Fibroblast of skin of left quadriceps (primary cell): ENCODE measurements around the gene PRKG1.
"Not testable (repeated sequence)": the region's sequence is repeated elsewhere in the genome, so short reads cannot be mapped to it uniquely, and the experiment has no call there.

Source experiments
- DNase-seq, 2 experiments: peaks; one replicate each; pipeline ENCODE4 v3.0.0-alpha.2; 2013; ENCODE audit warnings: low read depth in 2 of 2

Gene PRKG1

GRCh38 chr10:52212802-52213201 lies 1138.5 kb downstream of the PRKG1 start:
- DNase-seq = no peak

GRCh38 chr10:52213321-52213752 lies 1139.0 kb downstream of the PRKG1 start:
- peak in 1 of 2 experiments; percentile 32 for DNase-seq

DNA sequence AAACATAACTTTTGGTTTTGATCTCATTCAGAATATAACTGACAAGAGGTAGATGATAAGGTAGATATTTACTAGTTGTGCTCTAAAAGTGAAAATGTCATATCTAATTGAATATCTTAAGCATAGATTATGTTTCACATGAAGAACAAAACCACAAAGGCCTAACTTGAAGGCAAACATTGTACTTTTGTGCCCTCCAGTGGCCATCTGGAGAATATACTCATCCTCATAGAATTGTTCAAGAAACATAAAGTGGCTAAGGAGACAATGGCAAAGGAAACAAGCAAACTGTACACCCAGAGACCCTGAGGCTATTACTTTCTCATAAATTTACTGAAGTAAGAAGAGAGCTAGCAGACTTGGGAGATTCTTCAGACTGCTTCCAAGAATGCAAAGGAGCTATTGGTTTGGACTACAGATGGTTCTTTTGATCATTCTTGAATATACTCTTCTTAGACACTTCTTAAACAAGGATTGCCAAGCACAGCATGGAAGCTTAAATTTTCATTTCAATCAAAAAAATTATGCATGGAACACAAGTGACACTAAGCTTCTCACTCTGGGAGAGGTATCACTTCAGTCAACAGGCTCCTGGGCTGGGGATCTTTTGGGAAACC lies 1141.6 kb downstream of the PRKG1 start:
- peak; percentile 52 to 53 for DNase-seq

- peak; percentile 50 to 55 for DNase-seq
These were observed 1142.6 kb downstream of the PRKG1 start for GRCh38 chr10:52216852-52217251.

DNA sequence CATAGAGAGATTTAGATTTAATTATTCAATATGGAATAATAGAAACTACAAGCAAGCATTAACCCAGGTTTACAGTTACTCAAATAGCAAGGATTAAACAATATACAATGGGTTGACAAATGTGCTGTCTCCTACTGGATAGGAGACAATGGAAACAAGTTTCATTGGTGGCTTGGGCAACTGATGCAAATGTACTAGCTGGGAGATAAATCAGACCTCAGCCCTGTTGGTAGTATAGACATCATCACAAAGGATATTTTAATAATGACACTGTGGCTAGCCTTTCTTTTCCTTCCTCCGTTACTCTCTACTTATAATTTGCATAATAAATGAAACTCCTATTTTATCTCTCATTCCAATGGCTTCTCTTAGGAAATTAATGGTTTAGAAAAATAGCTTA lies 1143.2 kb downstream of the PRKG1 start:
- DNase-seq = no peak

DNA sequence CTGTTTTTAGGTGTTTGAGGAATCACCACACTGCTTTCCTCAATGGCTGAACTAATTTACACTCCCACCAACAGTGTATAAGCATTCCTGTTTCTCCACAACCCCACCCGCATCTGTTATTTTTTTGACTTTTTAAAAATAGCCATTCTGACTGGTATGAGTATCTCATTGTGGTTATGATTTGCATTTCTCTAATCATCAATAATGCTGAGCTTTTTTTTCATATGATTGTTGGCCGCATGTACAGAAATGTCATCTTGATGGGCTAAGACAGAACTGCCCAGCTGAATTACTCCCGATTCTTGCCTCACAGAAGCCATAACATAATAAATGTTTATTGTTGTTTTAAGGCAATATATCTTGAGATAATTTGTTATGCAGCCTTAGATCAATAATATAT lies 1146.7 kb downstream of the PRKG1 start:
- no peak for DNase-seq

DNA sequence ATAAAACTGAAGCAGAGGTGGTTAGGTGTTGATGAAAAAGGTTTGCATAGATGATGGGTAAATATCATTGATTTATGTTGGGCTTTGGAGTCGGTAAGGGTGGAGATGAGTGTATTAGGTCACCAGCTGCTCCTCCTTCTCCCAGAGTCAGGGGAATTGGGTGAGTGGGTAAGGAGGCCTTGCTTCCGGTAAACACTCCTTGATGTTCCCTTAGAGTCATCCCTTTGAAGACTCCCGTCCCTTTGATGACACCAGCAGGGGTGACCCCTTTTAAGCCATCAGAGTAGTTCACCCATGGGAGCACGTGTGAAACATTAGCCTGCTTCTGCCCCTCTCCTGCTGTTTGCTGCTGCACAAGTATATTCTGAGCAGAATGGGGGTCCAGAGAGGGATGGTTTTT lies 1147.6 kb downstream of the PRKG1 start:
- no peak for DNase-seq

DNA sequence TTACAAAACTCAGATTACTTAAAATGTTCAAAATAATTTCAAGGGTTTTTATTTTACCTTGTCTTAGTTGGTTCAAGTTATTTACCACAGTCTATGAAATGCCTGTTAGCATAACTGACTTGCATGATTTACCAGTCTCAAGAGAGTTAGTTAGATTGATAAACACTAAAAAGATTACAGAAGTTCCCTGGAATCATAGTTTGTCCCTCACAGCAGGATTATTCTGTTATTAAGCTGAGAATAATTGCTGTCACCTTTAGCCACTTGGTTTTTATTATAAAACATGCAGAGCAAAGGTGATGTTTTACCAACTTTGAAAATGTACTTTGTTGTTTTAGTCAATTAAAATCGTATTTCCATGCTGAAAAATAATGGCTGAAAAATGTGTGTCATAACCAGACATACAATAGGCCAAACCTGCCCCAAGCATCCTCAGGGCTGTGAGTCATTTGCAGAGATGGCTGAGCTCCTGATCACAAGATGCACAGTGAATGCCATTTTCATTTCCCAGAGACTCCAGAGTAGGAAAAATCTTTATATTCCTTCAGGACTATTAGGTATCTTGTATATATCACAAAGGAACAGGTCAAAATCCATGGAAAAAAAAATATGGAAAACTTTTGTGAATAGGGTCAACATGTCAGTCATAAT lies 1152.0 kb downstream of the PRKG1 start:
- peak in 1 of 2 experiments; percentile 4 for DNase-seq

DNA sequence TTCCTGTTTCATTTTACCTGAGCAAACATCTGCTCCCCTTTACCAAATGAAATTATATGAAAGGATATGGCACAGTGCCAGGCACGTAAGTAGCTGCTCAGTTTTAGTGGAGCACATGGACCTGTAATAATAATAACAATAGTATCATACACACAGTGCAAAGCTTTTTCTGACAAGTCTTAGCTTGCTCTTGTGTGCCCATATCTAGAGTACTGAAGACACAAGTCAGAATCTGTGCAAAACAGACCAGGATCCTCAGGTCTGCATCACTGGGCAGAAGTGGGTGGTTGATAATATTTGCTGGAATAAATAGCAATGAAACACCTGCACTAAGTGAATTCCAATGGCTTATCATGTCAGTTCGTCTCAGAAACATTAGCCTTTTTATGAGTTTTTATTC lies 1154.3 kb downstream of the PRKG1 start:
- no peak for DNase-seq

GRCh38 chr10:52229291-52229931 lies 1155.1 kb downstream of the PRKG1 start:
- DNase-seq = peak in 1 of 2 experiments; percentile 12

DNA sequence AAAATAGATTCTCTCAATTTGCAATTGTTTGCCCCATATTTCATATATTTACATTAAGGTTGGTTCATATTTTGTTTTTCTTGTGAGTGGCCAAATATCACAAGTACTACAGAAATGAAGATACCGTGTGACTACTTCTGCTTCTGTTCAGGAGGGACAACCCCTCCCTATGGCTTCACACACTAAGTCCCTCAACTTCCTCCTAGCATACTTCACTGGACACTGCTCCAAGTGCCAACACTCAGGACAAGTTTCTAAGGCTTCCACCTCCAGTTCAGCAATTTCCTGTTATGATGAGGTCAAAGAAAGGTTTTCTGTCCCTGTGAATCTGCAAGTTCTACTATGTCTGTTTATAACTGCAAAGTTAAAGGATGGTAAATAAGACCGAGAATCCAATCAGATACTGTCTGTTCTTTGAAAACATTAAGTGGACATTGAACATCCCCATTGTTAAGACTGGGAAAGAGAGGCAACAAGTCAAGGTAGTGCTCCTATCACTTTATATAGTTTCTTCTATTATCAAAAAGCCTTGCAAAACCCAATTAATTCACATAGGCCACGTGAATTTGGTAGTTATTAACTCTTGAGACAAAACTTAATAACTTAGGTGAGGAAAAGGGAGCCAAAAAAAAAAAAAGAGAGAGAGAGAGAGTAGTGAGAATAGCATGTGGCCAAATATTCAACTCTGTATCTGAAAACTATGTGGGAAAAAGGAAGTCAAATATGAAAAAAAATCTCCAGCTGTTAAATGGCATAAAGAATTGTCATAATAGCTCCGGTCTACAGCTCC lies 1158.5 kb downstream of the PRKG1 start:
- DNase-seq = no peak

GRCh38 chr10:52233351-52233991 lies 1159.2 kb downstream of the PRKG1 start:
- not testable (repeated sequence) for DNase-seq

DNA sequence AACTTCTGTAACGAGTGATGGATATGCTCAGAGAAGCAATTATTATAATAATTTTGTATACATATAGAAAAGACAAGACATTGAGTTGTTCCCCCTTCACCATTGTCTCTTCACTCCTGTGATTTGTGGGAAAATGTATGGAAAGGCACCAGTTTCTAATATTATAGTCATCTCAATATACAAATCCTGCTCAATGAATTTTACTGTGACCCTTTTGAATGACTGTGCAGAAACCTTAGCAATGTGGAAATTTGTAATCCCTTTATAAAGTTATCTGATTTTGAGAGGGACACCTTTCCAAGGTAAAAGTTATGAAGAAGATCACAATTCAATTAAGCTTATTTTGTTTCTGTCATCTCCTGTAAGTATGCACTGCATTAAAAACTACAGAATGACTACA lies 1165.5 kb downstream of the PRKG1 start:
- DNase-seq = no peak

DNA sequence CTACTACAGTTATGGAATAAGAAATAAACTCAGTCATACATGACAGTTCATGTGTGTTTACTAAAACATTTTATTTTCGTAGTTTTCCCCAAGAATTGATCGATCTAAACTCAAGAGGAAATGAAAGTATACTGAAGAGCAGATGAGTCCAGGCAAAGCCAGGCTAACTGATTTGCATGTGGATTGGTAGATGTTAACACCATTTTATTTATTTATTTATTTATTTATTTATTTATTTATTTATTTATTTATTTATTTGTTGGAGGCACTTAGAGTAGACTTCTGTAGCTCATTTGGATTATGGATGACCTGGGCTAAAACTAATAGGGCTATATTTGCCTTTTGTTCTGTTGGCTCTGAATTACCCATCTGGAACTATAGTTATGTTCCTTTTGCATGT lies 1171.3 kb downstream of the PRKG1 start:
- no peak for DNase-seq

GRCh38 chr10:52247929-52248328 lies 1173.6 kb downstream of the PRKG1 start:
- not testable (repeated sequence) for DNase-seq

- DNase-seq = no peak
These were observed 1174.5 kb downstream of the PRKG1 start for GRCh38 chr10:52248697-52249306.

GRCh38 chr10:52249850-52250395 lies 1175.6 kb downstream of the PRKG1 start:
- no peak for DNase-seq

GRCh38 chr10:52250510-52250909 lies 1176.2 kb downstream of the PRKG1 start:
- DNase-seq = no peak

DNA sequence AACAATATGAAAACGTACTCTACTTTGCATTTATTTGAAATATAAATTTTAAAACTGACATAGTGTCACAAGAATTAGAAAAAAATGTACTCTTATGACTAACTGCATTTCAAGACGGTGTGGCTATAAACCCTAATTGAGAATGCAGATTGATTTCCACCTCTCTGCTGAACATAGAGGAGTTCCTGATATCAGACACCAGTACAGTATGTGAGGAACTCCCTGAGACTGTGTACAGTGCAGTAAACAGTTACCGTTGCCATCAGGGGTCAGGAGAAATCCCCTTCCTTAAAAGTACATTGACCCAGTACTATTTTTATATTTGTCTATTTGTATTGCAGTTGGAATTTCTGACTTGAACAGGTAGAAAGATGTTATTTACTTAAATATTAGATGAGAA lies 1178.0 kb downstream of the PRKG1 start:
- DNase-seq = no peak

DNA sequence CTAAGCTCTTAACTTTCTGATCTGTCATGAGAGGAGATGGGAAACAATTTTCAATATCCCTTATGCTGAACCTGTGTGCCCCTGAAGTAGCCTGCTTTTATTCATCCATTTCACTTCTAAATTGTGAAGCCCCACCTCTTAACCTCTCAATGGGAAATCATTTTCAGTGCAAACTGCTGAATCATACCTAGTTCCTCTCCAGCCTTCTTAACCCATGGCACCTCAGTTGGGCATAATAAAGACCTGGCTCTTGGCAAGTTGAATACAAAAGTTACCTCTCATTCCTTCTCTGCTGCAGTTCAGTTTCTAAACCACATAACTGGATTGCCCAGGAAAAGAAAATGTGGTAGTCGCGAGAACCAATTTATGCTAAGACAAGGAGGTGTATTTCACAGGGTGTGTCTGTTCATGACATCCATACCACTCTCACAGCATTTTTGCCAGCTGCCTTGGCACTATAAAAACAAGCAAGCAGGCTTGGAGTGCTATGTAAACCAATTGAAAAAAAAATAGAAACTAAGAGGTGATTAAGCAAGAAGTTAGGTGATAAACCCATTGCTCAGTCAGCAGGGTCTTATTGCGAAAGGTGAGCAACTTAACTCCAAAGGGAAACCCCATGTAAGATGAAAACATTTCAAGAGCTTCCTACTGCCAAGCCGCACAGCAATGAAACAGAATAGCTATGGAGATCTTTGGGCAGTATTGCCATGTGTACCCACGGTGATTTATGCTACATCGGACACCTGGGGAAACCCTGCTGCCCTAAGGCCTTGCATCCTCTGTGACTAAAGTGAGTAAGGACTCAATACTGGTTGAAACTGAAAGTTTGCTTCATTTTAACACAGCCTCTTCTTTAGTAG lies 1182.8 kb downstream of the PRKG1 start:
- DNase-seq = no peak
